AG09309 (cell line): Measurements from ENCODE around the gene TRIM59.

ENCODE experiments used
- DNase-seq: peaks from one replicate; pipeline ENCODE4 v3.0.0-alpha.2; 2010; ENCODE audit warnings: low read depth
- H3K4me3 ChIP-seq: 2 replicates; pipeline ENCODE4 v1.5.1; 2011; ENCODE audit warnings: mild to moderate bottlenecking, low read depth, low read length, moderate library complexity; ENCODE audit not compliant: control insufficient read depth
- TF ChIP-seq, protein P1 (sequence below): IDR thresholded peaks from 2 replicates; pipeline ENCODE4 v1.5.1; 2011; ENCODE audit warnings: mild to moderate bottlenecking, low read depth, low read length, inconsistent platforms; ENCODE audit not compliant: insufficient read depth, control insufficient read depth; ENCODE audit errors: missing control alignments

The TRIM59 gene, protein sequence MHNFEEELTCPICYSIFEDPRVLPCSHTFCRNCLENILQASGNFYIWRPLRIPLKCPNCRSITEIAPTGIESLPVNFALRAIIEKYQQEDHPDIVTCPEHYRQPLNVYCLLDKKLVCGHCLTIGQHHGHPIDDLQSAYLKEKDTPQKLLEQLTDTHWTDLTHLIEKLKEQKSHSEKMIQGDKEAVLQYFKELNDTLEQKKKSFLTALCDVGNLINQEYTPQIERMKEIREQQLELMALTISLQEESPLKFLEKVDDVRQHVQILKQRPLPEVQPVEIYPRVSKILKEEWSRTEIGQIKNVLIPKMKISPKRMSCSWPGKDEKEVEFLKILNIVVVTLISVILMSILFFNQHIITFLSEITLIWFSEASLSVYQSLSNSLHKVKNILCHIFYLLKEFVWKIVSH

DNA sequence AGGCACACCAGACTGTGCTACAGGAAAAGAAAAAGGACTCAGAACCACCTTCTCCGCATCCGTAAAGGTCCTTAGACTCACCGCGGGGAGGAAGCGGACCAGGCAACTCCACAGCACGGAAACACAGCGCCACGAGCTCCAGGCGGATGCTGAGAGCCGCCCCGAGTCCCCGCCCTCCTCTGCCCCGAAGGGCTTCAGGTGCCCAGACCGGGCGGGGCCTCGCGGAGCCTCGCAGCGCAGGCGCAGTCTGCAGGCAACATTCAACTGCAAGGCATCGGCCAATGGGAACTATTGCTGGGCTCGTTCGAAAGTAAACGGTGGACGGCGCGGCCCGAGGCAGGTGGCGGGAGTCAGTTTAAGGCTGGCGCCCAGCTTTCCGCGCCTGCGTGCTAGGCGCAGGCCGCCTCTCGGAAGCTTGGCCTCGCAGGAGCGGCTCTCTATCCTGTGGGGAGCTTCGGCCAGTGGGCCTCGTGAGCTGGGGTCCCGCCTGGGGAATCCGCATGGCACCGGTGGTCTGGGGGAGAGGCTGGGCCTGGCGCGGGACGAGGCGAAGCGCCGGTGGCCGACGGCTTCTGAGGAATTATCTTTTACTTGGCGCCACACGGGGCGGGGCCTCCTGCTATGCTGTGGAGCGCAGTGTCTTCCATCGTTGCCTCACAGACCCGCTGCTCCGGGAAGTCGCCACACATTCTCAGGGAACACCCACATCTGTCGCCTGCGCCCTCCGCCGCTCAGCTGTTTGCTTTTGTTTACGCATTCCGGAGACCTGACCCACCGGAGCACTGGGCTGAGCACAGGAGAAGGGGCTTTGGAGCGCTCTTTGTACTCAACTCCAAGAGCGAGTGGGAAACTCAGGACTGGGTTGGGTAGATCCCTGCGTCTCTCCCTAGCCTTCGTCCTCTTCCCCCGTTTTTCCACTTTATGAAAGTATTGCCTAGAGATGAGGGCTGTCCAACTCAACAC is at the start of gene TRIM59:
TSS of gene TRIM59 (minus strand) at position 151 of the 963 bp plus-strand sequence. CDS start 10,603 bp downstream, outside the sequence.
- H3K4me3 ChIP-seq, result peak within 1 kb of the TSS; percentile 69
- DNase-seq, result peak; percentile 86
- TF ChIP-seq, protein P1, sequence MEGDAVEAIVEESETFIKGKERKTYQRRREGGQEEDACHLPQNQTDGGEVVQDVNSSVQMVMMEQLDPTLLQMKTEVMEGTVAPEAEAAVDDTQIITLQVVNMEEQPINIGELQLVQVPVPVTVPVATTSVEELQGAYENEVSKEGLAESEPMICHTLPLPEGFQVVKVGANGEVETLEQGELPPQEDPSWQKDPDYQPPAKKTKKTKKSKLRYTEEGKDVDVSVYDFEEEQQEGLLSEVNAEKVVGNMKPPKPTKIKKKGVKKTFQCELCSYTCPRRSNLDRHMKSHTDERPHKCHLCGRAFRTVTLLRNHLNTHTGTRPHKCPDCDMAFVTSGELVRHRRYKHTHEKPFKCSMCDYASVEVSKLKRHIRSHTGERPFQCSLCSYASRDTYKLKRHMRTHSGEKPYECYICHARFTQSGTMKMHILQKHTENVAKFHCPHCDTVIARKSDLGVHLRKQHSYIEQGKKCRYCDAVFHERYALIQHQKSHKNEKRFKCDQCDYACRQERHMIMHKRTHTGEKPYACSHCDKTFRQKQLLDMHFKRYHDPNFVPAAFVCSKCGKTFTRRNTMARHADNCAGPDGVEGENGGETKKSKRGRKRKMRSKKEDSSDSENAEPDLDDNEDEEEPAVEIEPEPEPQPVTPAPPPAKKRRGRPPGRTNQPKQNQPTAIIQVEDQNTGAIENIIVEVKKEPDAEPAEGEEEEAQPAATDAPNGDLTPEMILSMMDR, result peak; percentile 17

- TF ChIP-seq, protein P1, result no peak
- H3K4me3 ChIP-seq, result no peak overlapping the region
- DNase-seq, result no peak
Measured at GRCh38 chr3:160498202-160498601, 48.6 kb upstream of the TRIM59 start.

DNA sequence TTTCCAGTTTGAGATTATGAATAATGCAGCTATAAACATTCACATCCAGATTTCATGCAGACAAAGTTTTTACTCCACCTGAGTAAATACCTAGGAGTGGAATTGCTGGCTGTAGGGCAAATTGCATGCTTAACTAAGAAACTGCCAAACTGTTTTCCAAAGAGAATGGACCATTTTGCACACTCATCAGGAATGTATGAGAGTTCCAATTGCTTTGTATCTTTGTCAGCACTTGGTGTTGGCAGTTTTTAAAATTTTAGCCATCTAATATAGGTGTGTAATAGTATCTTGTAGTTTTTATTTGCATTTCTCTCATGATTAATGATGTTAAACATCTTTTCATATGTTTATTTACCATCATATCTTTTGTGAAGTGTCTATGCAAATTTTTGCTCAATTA is 40.6 kb upstream of the TRIM59 start:
- DNase-seq, result no peak
- TF ChIP-seq, protein P1, result no peak
- H3K4me3 ChIP-seq, result no peak overlapping the region

DNA sequence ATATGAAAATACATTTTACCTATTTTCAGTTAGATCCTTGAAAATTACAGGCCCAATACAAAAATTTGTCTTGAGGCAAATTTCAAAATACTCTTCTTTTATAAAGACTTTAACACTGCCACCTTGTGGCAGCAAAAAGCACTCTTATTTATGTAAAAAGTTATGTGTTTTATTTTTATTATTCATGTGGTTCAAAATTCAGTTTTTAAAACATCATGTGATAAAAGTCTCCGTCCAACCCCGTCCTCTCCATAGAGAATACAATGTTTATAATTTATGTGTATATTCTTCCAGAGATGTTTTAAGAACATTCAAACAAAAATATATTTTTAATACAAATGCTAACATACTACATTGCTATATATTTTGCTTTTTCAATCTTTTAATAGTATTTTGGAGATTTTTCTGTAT is 36.9 kb upstream of the TRIM59 start:
- TF ChIP-seq, protein P1, result peak; percentile 42
- DNase-seq, result peak; percentile 32
- H3K4me3 ChIP-seq, result no peak overlapping the region

DNA sequence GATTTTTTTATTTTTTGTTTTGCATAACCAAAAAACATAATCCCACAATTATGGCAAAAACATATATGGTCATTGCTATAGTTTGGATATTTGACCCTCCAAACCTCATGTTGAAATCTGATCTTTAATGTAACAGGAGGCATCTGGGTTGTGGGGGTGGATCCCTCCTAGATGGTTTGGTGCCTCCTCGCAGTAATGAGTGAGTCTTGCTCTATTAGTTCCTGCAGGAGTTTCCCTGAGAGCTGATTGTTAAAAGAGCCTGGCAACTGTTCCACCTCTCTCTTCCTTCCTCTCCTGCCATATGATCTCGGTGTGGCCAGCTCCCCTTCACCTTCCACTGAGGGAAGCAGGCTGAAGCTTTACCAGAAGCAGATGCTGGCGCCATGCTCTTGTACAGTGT is 33.2 kb upstream of the TRIM59 start:
- DNase-seq, result no peak
- TF ChIP-seq, protein P1, result no peak
- H3K4me3 ChIP-seq, result no peak overlapping the region

GRCh38 chr3:160481856-160482255 is 32.3 kb upstream of the TRIM59 start:
- no peak for DNase-seq
- TF ChIP-seq, protein P1, result no peak
- no peak overlapping the region for H3K4me3 ChIP-seq
